SK-N-SH (cell line): ENCODE results near the gene PILRB. TPM values are rescaled to one million over a fixed set of nuclear protein-coding genes. Genes with fewer than 3 reads are reported as not detected.
A peak's percentile ranks its signal among the peaks of the same experiment; 100 is the strongest.
"Not testable (repeated sequence)": the region's sequence is repeated elsewhere in the genome, so short reads cannot be mapped to it uniquely, and the experiment has no call there.

ENCODE experiments used
- CTCF ChIA-PET: fragments of 300-600, 350-600 bp; formaldehyde crosslinking; extraction: SDS; loops from one replicate; lab custom pipeline; 2021; lab: Yijun Ruan, JAX
- POLR2A ChIA-PET: fragments of 350-600 bp; sonication (Branson Sonifier 250); formaldehyde crosslinking; extraction: SDS; loops from one replicate; lab custom pipeline; 2020; ENCODE audit warnings: antibody characterized with exemption, inconsistent platforms; lab: Yijun Ruan, JAX
- DNase-seq: peaks from one replicate; pipeline ENCODE4 v3.0.0; 2012
- H2AFZ ChIP-seq: fragments of 200-600 bp; sonication (generic); 2 replicates; pipeline ENCODE4 v1.8.1; 2016; ENCODE audit warnings: antibody characterized with exemption, mild to moderate bottlenecking, low read depth
- H3F3A ChIP-seq: fragments of 200-600 bp; sonication (generic); replicated peaks from 2 replicates; pipeline ENCODE3; 2016; ENCODE audit warnings: antibody characterized with exemption, mild to moderate bottlenecking; ENCODE audit not compliant: insufficient read depth
- H3K27ac ChIP-seq, 2 experiments: fragments of 200-500 bp in 1 of 2; fragments of 200-600 bp in 1 of 2; sonication (Bioruptor generic) in 1 of 2; sonication (generic), shearing (Covaris generic) in 1 of 2; 2 replicates each; pipeline versions ENCODE4 v1.5.1 to v1.6.1; 2014 to 2016; ENCODE audit warnings: low read depth in 2 of 2, inconsistent platforms in 1 of 2, low read length in 1 of 2, mild to moderate bottlenecking in 1 of 2, mixed read lengths in 1 of 2
- H3K27me3 ChIP-seq: fragments of 200-600 bp; sonication (generic), shearing (Covaris generic); 2 replicates; pipeline ENCODE4 v1.6.1; 2016; ENCODE audit warnings: mixed run types; ENCODE audit not compliant: insufficient read depth
- H3K36me3 ChIP-seq, 2 experiments: fragments of 200-500 bp in 1 of 2; fragments of 200-600 bp in 1 of 2; sonication (Bioruptor generic) in 1 of 2; sonication (generic) in 1 of 2; replicated peaks in 1 of 2; 2 replicates each; pipeline versions ENCODE3 to v1.5.1; 2014 to 2016; ENCODE audit warnings: low read length in 1 of 2, mild to moderate bottlenecking in 1 of 2; ENCODE audit not compliant: insufficient read depth in 2 of 2, control insufficient read depth in 1 of 2
- H3K4me1 ChIP-seq, 2 experiments: fragments of 200-500 bp in 1 of 2; fragments of 200-600 bp in 1 of 2; sonication (Bioruptor generic) in 1 of 2; sonication (generic), shearing (Covaris generic) in 1 of 2; 2 replicates each; pipeline versions ENCODE4 v1.5.1 to v1.6.1; 2014 to 2016; ENCODE audit warnings: low read depth in 1 of 2, low read length in 1 of 2, mixed run types in 1 of 2; ENCODE audit not compliant: insufficient read depth in 2 of 2, control insufficient read depth in 1 of 2
- H3K4me2 ChIP-seq: fragments of 200-600 bp; sonication (generic), shearing (Covaris generic); 2 replicates; pipeline ENCODE4 v1.6.1; 2017; ENCODE audit warnings: mixed run types
- H3K4me3 ChIP-seq, 2 experiments: fragments of 200-500 bp in 1 of 2; fragments of 200-600 bp in 1 of 2; sonication (Bioruptor generic) in 1 of 2; sonication (generic), shearing (Covaris generic) in 1 of 2; 2 replicates each; pipeline versions ENCODE4 v1.5.1 to v1.8.1; 2014 to 2016; ENCODE audit warnings: low read depth in 2 of 2, inconsistent platforms in 1 of 2, low read length in 1 of 2, mild to moderate bottlenecking in 1 of 2, mixed read lengths in 1 of 2, moderate library complexity in 1 of 2
- H3K79me2 ChIP-seq: fragments of 200-600 bp; sonication (generic); 2 replicates; pipeline ENCODE4 v1.8.1; 2017; ENCODE audit warnings: mild to moderate bottlenecking; ENCODE audit not compliant: insufficient read depth
- H3K9ac ChIP-seq: fragments of 200-600 bp; sonication (generic); 2 replicates; pipeline ENCODE4 v1.6.1; 2017; ENCODE audit warnings: mixed run types
- H3K9me2 ChIP-seq: fragments of 200-600 bp; sonication (generic); 2 replicates; pipeline ENCODE4 v1.6.1; 2017; ENCODE audit warnings: mixed run types
- H3K9me3 ChIP-seq: fragments of 200-600 bp; sonication (generic); 2 replicates; pipeline ENCODE4 v1.6.1; 2017; ENCODE audit warnings: mixed run types, mild to moderate bottlenecking, moderate library complexity
- H4K20me1 ChIP-seq: fragments of 200-600 bp; sonication (generic); 2 replicates; pipeline ENCODE4 v1.6.1; 2017; ENCODE audit warnings: mild to moderate bottlenecking, mixed run types; ENCODE audit not compliant: insufficient read depth
- CTCF ChIP-seq: fragments of 200-600 bp; sonication (generic); IDR thresholded peaks from 2 replicates; pipeline ENCODE4 v1.6.1; 2017; ENCODE audit warnings: antibody characterized with exemption, mild to moderate bottlenecking, moderate library complexity
- ELF1 ChIP-seq: IDR thresholded peaks from 2 replicates; pipeline ENCODE4 v1.4.0; 2012
- FOXJ3 ChIP-seq: sonication (generic); formaldehyde crosslinking; IDR thresholded peaks from 2 replicates; pipeline ENCODE4 v1.5.1; 2020; ENCODE audit warnings: mild to moderate bottlenecking, missing genetic modification reagents
- MAX ChIP-seq: IDR thresholded peaks from 2 replicates; pipeline ENCODE4 v1.4.0; 2012; ENCODE audit warnings: low read depth
- MXI1 ChIP-seq: IDR thresholded peaks from 2 replicates; pipeline ENCODE4 v1.6.1; 2012; ENCODE audit warnings: mild to moderate bottlenecking, low read depth, low read length, improper control_type of control experiment
- NFIC ChIP-seq: IDR thresholded peaks from 2 replicates; pipeline ENCODE4 v1.4.0; 2012; ENCODE audit warnings: borderline replicate concordance
- RFX5 ChIP-seq: IDR thresholded peaks from 2 replicates; pipeline ENCODE4 v1.6.1; 2012; ENCODE audit warnings: mild to moderate bottlenecking, improper control_type of control experiment, low read length
- WGBS: methylation state at CpG from one replicate; pipeline ENCODE4 v1.1.6; 2017; ENCODE audit warnings: low lambda C conversion rate; 5-methylcytosine and 5-hydroxymethylcytosine counted together
- polyA plus RNA-seq, 3 experiments: library from polyadenylated mRNA; depleted of rRNA; stranded (reverse); fragments of >200 nt; gene quantifications; 2 replicates each; pipeline ENCODE4 v1.2.3, GENCODE V29; 2012

The PILRB gene
- polyA plus RNA-seq (2012; rRNA removed): 55.4 and 63.7 TPM in 2 replicates
- polyA plus RNA-seq (2012; cell fraction: cytosol; rRNA removed): 12.7 and 18.0 TPM in 2 replicates
- polyA plus RNA-seq (2012; cell fraction: nucleus; rRNA removed): 418 and 421 TPM in 2 replicates

GRCh38 chr7:100358027-100358856 lies at the start of gene PILRB:
Gene PILRB (plus strand): TSS chr7:100358117. CDS start chr7:100358303, 186 bp downstream.
- no peak for DNase-seq
- Histone ChIP-seq H3K9me2 (no peaks in the 10 kb centered on the region), H3K27me3 (no peaks in the 10 kb centered on the region), H3K4me1 (no peaks in the 10 kb centered on the region), H3K36me3 (peaks cover 73 to 79% of the 10 kb centered on the region in 2 experiments), H4K20me1 (no peaks in the 10 kb centered on the region), H3K79me2 (no peaks in the 10 kb centered on the region), H3K4me3 (no peak within 1 kb of the TSS), H3K9ac (no peak within 1 kb of the TSS), H3K4me2 (no peak within 1 kb of the TSS), H3K9me3 (no peaks in the 10 kb centered on the region), H2AFZ (no peak within 1 kb of the TSS), H3K27ac (no peak within 1 kb of the TSS), H3F3A (peaks cover 16% of the 10 kb centered on the region)
- 86% methylated on average over 7 of the region's 11 CpGs for WGBS
- POLR2A ChIA-PET: no interaction called here
- CTCF ChIA-PET: interaction anchor here (1.2 kb wide), 1 partner anchor 10 kb away, joined by 4 read pairs; no protein-coding TSS in a partner anchor
- no peak for TF ChIP-seq ELF1
- no peak for TF ChIP-seq RFX5
- no peak for TF ChIP-seq MXI1
- no peak for TF ChIP-seq FOXJ3 (CRISPR knock-in tag)
- TF ChIP-seq NFIC: no peak
- no peak for TF ChIP-seq MAX
- peak; percentile 20; the same call in 1 of the 2 replicates for TF ChIP-seq CTCF

GRCh38 chr7:100318329-100318728 lies 39.6 kb upstream of the PILRB start:
- CTCF ChIA-PET, H3K4me1 ChIP-seq, H3K27me3 ChIP-seq, H3K9me2 ChIP-seq, H3K79me2 ChIP-seq, H3K4me3 ChIP-seq, H2AFZ ChIP-seq, H3K9ac ChIP-seq, H3K4me2 ChIP-seq, H3F3A ChIP-seq, H3K27ac ChIP-seq, H4K20me1 ChIP-seq, H3K36me3 ChIP-seq, H3K9me3 ChIP-seq, POLR2A ChIA-PET, DNase-seq: not testable (repeated sequence)
- WGBS: 95% methylated on average over 5 of the region's 5 CpGs

GRCh38 chr7:100321648-100322047 lies 36.3 kb upstream of the PILRB start:
- H3K27me3 ChIP-seq, H3K4me2 ChIP-seq, H3K27ac ChIP-seq, H3K79me2 ChIP-seq, H2AFZ ChIP-seq, H3K9ac ChIP-seq, H3K4me1 ChIP-seq, H3K4me3 ChIP-seq, H3K36me3 ChIP-seq, POLR2A ChIA-PET, H4K20me1 ChIP-seq, DNase-seq, H3K9me3 ChIP-seq, H3K9me2 ChIP-seq, CTCF ChIA-PET, H3F3A ChIP-seq: not testable (repeated sequence)
- 97% methylated on average over 1 of the region's 1 CpG for WGBS

GRCh38 chr7:100324194-100324593 lies 33.7 kb upstream of the PILRB start:
- WGBS: 96% methylated on average over 12 of the region's 13 CpGs
- H3K79me2 ChIP-seq, CTCF ChIA-PET, H3F3A ChIP-seq, H3K4me1 ChIP-seq, POLR2A ChIA-PET, H3K9me2 ChIP-seq, H3K4me2 ChIP-seq, H3K27ac ChIP-seq, H2AFZ ChIP-seq, H3K9ac ChIP-seq, DNase-seq, H4K20me1 ChIP-seq, H3K9me3 ChIP-seq, H3K4me3 ChIP-seq, H3K27me3 ChIP-seq: not testable (repeated sequence)
- peaks cover 5 to 19% of the 10 kb centered on the region in 2 experiments for H3K36me3 ChIP-seq

GRCh38 chr7:100325671-100326070 lies 32.2 kb upstream of the PILRB start:
- H3F3A ChIP-seq, H3K9me3 ChIP-seq, H2AFZ ChIP-seq, H3K4me1 ChIP-seq, H3K4me2 ChIP-seq, H3K79me2 ChIP-seq, H3K27ac ChIP-seq, H3K27me3 ChIP-seq, H3K4me3 ChIP-seq, DNase-seq, H3K9me2 ChIP-seq, H3K9ac ChIP-seq, H4K20me1 ChIP-seq, POLR2A ChIA-PET: not testable (repeated sequence)
- CTCF ChIA-PET: interaction anchor here (1.6 kb wide), 1 partner anchor 19 kb away, joined by 3 read pairs; no protein-coding TSS in a partner anchor
- H3K36me3 ChIP-seq: peaks cover 5 to 20% of the 10 kb centered on the region in 2 experiments
- WGBS: 95% methylated on average over 9 of the region's 9 CpGs
